Naive thymus-derived CD4-positive, alpha-beta T cell (primary cell): ENCODE results near the gene GSG1L2. TPM values are rescaled to one million over a fixed set of nuclear protein-coding genes. Genes with fewer than 3 reads are reported as not detected.

Experiments
- ATAC-seq: fragments of 150-1000 bp; cut with Tn5 transposase; 2 replicates; pipeline ENCODE4 v1.10.0; 2021; ENCODE audit warnings: mild to moderate bottlenecking, moderate library complexity
- CTCF ChIA-PET: fragments of 350-600 bp; sonication (Branson Sonifier 250); formaldehyde crosslinking; loops from one replicate; lab custom pipeline; 2021; ENCODE audit warnings: antibody characterized with exemption; lab: Charles Lee
- POLR2A ChIA-PET: fragments of 350-600 bp; sonication (Branson Sonifier 250); formaldehyde crosslinking; loops from one replicate; lab custom pipeline; 2021; ENCODE audit warnings: antibody characterized with exemption, inconsistent platforms; lab: Charles Lee
- DNase-seq, 9 donors: peaks; one replicate each; pipeline versions ENCODE4 v3.0.0 to v3.0.0-alpha.2; 2020 to 2022; ENCODE audit warnings: mixed read lengths in 1 of 9
- H3K27ac ChIP-seq: one replicate; pipeline ENCODE4 v1.7.0; 2013; ENCODE audit warnings: mild to moderate bottlenecking, low read depth, low read length, moderate library complexity
- H3K27me3 ChIP-seq, 2 donors: one replicate each; pipeline ENCODE4 v1.7.0; 2013; ENCODE audit warnings: low read length in 2 of 2, mild to moderate bottlenecking in 2 of 2, moderate library complexity in 2 of 2; ENCODE audit not compliant: control insufficient read depth in 2 of 2, insufficient read depth in 2 of 2
- H3K36me3 ChIP-seq, 3 experiments: 1 replicate in 2 of 3; 2 replicates in 1 of 3; pipeline ENCODE4 v1.7.0; 2013; ENCODE audit warnings: low read length in 3 of 3, mild to moderate bottlenecking in 3 of 3, moderate library complexity in 1 of 3; ENCODE audit not compliant: insufficient read depth in 3 of 3, control insufficient read depth in 2 of 3
- H3K4me1 ChIP-seq, 2 donors: one replicate each; pipeline ENCODE4 v1.7.0; 2013; ENCODE audit warnings: low read length in 2 of 2, mild to moderate bottlenecking in 2 of 2, moderate library complexity in 1 of 2; ENCODE audit not compliant: control insufficient read depth in 2 of 2, insufficient read depth in 2 of 2
- H3K4me3 ChIP-seq: 2 replicates; pipeline ENCODE4 v1.7.0; 2013; ENCODE audit warnings: mild to moderate bottlenecking, low read length
- H3K9me3 ChIP-seq, 3 experiments: 1 replicate in 2 of 3; 2 replicates in 1 of 3; pipeline ENCODE4 v1.7.0; 2013; ENCODE audit warnings: low read length in 3 of 3; ENCODE audit not compliant: control insufficient read depth in 2 of 3
- H3K27ac Mint-ChIP-seq, 9 donors: one replicate each; pipeline ENCODE4 v1.8.0; 2020 to 2022; ENCODE audit warnings: mixed read lengths in 9 of 9, mild to moderate bottlenecking in 8 of 9, moderate library complexity in 5 of 9, inconsistent platforms in 2 of 9
- H3K27me3 Mint-ChIP-seq, 5 donors: one replicate each; pipeline ENCODE4 v1.8.0; 2021 to 2022; ENCODE audit warnings: mixed read lengths in 5 of 5, mild to moderate bottlenecking in 1 of 5
- H3K36me3 Mint-ChIP-seq, 5 donors: one replicate each; pipeline ENCODE4 v1.8.0; 2020 to 2022; ENCODE audit warnings: mixed read lengths in 5 of 5, mild to moderate bottlenecking in 3 of 5, inconsistent platforms in 1 of 5
- H3K4me1 Mint-ChIP-seq, 7 donors: one replicate each; pipeline ENCODE4 v1.8.0; 2020 to 2022; ENCODE audit warnings: mixed read lengths in 7 of 7, mild to moderate bottlenecking in 3 of 7, inconsistent platforms in 1 of 7
- H3K4me3 Mint-ChIP-seq, 10 donors: one replicate each; pipeline ENCODE4 v1.8.0; 2020 to 2022; ENCODE audit warnings: mild to moderate bottlenecking in 10 of 10, mixed read lengths in 10 of 10, moderate library complexity in 6 of 10, inconsistent platforms in 2 of 10
- H3K9me3 Mint-ChIP-seq, 11 donors: one replicate each; pipeline ENCODE4 v1.8.0; 2020 to 2022; ENCODE audit warnings: mixed read lengths in 11 of 11, mild to moderate bottlenecking in 4 of 11, inconsistent platforms in 1 of 11, moderate library complexity in 1 of 11
- intact Hi-C, 2 donors: fragments of 100-400 bp; cut with micrococcal nuclease; formaldehyde crosslinking; loops; one replicate each; pipeline ENCODE4 v1.15.1; 2023
- polyA plus RNA-seq, 2 donors: library from polyadenylated mRNA; unstranded; fragments of 300-500 nt; fragmentation: Illumina TruSeq; gene quantifications; one replicate each; pipeline ENCODE4 v1.2.3, GENCODE V29; 2021
- total RNA-seq, 6 experiments: library from RNA in 5 of 6; stranded (reverse) in 5 of 6; gene quantifications; 1 replicate in 5 of 6; 2 replicates in 1 of 6; pipeline ENCODE4 v1.2.3 and lab custom pipeline; 2021 to 2026

The GSG1L2 gene
- total and polyA plus RNA-seq, 7 experiments from 2014 or later = not detected

DNA sequence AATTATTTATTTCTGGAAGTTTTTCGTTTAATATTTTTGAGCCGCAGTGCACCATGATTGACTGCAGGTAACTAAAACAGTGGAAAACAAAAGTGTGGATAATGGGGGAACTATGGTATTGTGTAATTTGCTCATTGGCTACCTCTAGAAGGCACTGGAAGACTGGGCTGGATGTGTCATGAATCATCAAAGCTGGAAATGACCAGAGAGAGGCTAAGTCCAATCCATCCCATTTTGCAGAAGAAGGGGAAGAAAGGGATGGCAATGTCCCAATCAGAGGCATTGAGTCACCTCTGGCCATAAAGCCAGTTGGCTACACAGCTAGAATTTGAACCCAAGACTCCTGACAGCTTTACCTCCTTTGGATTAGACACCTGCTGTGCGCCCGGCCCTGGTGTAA lies 33.2 kb upstream of the GSG1L2 start:
- Histone ChIP-seq H3K4me1 (no peaks in the 10 kb centered on the region), H3K9me3 (no peaks in the 10 kb centered on the region), H3K36me3 (no peaks in the 10 kb centered on the region), H3K27ac (no peak overlapping the region), H3K4me3 (no peak overlapping the region), H3K27me3 (no peaks in the 10 kb centered on the region)
- H3K27me3 Mint-ChIP-seq = peaks cover 0 to 16% (median 12%) of the 10 kb centered on the region in 5 donors
- ATAC-seq (no peak), DNase-seq (no peak)
- POLR2A ChIA-PET = no interaction called here
- H3K27ac Mint-ChIP-seq = no peak overlapping the region
- no peaks in the 10 kb centered on the region for H3K4me1 Mint-ChIP-seq
- H3K4me3 Mint-ChIP-seq = no peak overlapping the region
- no peaks in the 10 kb centered on the region for H3K36me3 Mint-ChIP-seq
- intact Hi-C loops = no loop called here
- CTCF ChIA-PET = no interaction called here
- peaks cover 0 to 26% (median 5%) of the 10 kb centered on the region in 11 donors for H3K9me3 Mint-ChIP-seq

DNA sequence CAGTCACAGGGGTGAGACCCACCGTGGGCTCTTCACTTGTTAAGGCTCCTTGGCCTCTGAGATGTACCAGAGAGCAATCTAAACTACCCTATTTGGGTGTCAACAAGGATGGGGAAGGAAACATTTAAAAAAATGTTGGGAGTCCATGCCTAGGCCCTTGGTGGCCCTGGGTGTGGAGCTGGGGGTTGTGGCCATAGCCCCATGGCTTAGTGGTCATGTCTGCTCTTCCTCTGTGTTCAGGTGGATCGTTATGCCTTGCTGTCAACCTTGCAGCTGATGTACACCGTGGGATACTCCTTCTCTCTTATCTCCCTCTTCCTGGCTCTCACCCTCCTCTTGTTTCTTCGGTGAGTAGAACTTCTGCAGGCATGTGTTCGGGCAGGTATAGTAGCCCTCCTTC lies 32.4 kb upstream of the GSG1L2 start:
- ATAC-seq (no peak), DNase-seq (no peak)
- intact Hi-C loops = no loop called here
- H3K9me3 ChIP-seq = no peaks in the 10 kb centered on the region
- no peak overlapping the region for H3K27ac Mint-ChIP-seq
- POLR2A ChIA-PET = no interaction called here
- H3K4me1 ChIP-seq = no peaks in the 10 kb centered on the region
- no peak overlapping the region for H3K27ac ChIP-seq
- peaks cover 0 to 14% (median 12%) of the 10 kb centered on the region in 5 donors for H3K27me3 Mint-ChIP-seq
- peaks cover 0 to 21% (median 5%) of the 10 kb centered on the region in 11 donors for H3K9me3 Mint-ChIP-seq
- CTCF ChIA-PET = no interaction called here
- H3K36me3 ChIP-seq = no peaks in the 10 kb centered on the region
- no peak overlapping the region for H3K4me3 Mint-ChIP-seq
- no peaks in the 10 kb centered on the region for H3K36me3 Mint-ChIP-seq
- no peak overlapping the region for H3K4me3 ChIP-seq
- H3K4me1 Mint-ChIP-seq = no peaks in the 10 kb centered on the region
- no peaks in the 10 kb centered on the region for H3K27me3 ChIP-seq

DNA sequence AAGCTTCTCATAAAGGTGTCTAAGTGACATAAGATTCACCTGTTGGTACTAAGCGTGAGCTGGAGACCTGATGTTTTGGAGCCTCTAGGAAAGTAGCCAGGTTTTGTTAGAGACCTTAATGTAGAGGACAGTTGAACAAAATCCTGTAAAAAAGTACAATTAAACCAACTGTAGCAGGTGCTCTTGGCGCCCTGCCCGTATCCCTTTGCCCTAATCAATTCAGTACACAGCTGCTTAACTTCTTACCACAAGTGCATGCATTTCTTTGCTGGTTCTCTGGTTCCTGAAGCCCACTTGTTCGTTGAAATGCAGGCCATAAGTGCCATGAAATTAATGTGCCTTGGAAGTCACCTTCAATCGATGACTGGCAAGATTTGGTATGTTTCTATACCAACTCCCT lies 28.3 kb upstream of the GSG1L2 start:
- H3K36me3 ChIP-seq = no peaks in the 10 kb centered on the region
- Mint-ChIP-seq H3K27ac (no peak overlapping the region), H3K9me3 (peaks cover 0 to 7% (median 3%) of the 10 kb centered on the region in 11 donors), H3K4me1 (peaks cover 0 to 1% (median 0%) of the 10 kb centered on the region in 7 donors), H3K27me3 (peaks cover 0 to 12% (median 5%) of the 10 kb centered on the region in 5 donors), H3K4me3 (no peak overlapping the region), H3K36me3 (no peaks in the 10 kb centered on the region)
- CTCF ChIA-PET = no interaction called here
- POLR2A ChIA-PET = no interaction called here
- no peak overlapping the region for H3K4me3 ChIP-seq
- ATAC-seq (no peak), DNase-seq (no peak)
- intact Hi-C loops = no loop called here
- H3K9me3 ChIP-seq = no peaks in the 10 kb centered on the region
- H3K27ac ChIP-seq = no peak overlapping the region
- H3K27me3 ChIP-seq = no peaks in the 10 kb centered on the region
- no peaks in the 10 kb centered on the region for H3K4me1 ChIP-seq

DNA sequence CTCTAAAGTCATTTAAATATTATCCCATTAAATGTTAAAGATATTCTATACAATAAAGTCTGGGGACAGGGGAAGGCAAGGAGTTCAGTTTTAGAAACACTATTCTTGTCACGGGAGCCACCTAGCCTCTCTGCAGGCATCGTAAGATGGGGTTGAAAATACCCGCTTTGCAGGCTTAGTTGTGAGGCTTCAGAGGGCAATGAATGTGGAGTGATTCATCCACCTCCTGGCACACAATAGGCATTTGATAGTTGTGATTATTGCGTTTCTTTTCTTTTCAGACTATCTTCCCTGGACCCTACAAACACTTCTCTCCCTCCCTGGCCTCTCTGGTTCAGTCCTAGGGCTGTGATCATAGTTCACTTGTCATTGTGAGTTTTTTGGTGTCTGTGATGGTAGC lies 23.4 kb upstream of the GSG1L2 start:
- Mint-ChIP-seq H3K4me1 (peaks cover 0 to 1% (median 0%) of the 10 kb centered on the region in 7 donors), H3K4me3 (no peak overlapping the region), H3K9me3 (peaks cover 0 to 7% (median 0%) of the 10 kb centered on the region in 11 donors), H3K27ac (no peak overlapping the region), H3K27me3 (peaks cover 0 to 26% (median 8%) of the 10 kb centered on the region in 5 donors), H3K36me3 (peaks cover 0 to 4% (median 0%) of the 10 kb centered on the region in 5 donors)
- ATAC-seq = no peak
- POLR2A ChIA-PET = no interaction called here
- H3K36me3 ChIP-seq = no peaks in the 10 kb centered on the region
- intact Hi-C loops = no loop called here
- no peak overlapping the region for H3K27ac ChIP-seq
- no peak for DNase-seq
- H3K27me3 ChIP-seq = no peaks in the 10 kb centered on the region
- CTCF ChIA-PET = no interaction called here
- H3K4me1 ChIP-seq = no peaks in the 10 kb centered on the region
- no peaks in the 10 kb centered on the region for H3K9me3 ChIP-seq
- H3K4me3 ChIP-seq = no peak overlapping the region

DNA sequence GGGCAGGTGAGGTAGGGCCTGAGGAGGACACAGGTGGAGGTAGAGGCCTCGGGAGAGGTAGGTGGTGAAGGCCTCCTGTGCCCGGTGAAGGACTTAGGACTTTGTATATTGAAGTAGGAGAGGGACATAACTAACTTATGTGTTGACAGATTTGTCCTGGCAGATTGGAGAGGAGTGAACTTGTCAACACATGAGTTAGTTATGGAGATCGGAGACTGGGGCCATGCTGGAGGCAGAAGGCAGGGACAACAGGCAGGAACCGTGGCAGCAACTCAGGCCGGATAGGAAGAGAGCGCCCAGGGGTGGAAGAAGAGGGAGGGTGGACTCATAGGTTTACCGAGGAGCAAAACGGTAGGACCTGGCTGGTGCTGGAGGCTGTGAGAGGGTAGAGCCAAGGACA lies 22.3 kb upstream of the GSG1L2 start:
- Histone ChIP-seq H3K4me1 (no peaks in the 10 kb centered on the region), H3K9me3 (no peaks in the 10 kb centered on the region), H3K36me3 (no peaks in the 10 kb centered on the region), H3K27me3 (no peaks in the 10 kb centered on the region), H3K27ac (no peak overlapping the region), H3K4me3 (no peak overlapping the region)
- intact Hi-C loops = no loop called here
- Mint-ChIP-seq H3K4me3 (no peak overlapping the region), H3K36me3 (peaks cover 0 to 4% (median 0%) of the 10 kb centered on the region in 5 donors), H3K27ac (no peak overlapping the region), H3K27me3 (peaks cover 0 to 36% (median 8%) of the 10 kb centered on the region in 5 donors), H3K4me1 (peaks cover 0 to 1% (median 0%) of the 10 kb centered on the region in 7 donors), H3K9me3 (peaks cover 0 to 7% (median 0%) of the 10 kb centered on the region in 11 donors)
- ATAC-seq = no peak
- no peak for DNase-seq
- ChIA-PET POLR2A (no interaction called here), CTCF (no interaction called here)

DNA sequence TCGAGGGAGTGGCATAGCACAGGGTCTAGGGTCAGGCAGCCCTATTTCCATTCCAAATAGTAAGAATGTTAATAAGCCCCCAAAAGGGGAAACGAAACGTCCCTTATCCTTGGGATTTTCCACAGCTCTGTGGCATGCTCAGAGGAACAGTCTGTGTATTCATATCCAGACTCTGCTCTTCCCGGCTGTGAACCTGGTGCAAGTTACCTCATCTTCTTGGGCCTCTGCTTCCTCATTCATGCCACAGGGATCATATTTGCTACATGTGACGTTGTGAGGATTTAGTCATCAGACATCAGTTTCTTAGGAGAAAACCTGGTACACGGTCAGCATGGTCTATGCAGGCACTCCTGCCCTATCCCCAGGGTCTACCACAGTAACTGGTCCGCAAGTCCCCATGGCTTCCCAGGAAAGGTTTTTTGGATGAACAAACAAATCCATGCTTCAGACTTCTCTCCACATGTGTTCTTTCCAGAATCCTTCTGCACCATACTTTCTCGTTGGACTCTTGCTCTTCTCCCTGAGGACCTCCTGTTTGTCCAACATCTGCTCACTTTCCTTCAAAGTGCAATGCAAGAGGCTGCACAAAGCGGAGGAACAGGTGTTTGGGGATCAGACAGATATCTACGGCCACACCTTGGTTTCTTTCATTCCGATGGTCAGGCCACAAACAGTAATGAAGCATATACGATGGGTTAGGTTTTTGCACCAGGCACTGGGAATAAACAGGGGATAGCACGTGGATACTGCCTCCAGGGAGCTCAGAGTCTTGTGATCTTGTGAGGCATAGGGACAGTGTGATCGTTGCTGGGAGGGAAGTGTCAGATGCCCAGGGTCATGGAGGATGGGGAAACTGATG lies 21.5 kb upstream of the GSG1L2 start:
- intact Hi-C loops = no loop called here

More for the DNA sequence above, 21.5 kb upstream of the GSG1L2 start:
- peaks cover 0 to 44% (median 8%) of the 10 kb centered on the region in 5 donors for H3K27me3 Mint-ChIP-seq
- H3K9me3 ChIP-seq = no peaks in the 10 kb centered on the region
- no peaks in the 10 kb centered on the region for H3K36me3 ChIP-seq
- H3K4me1 ChIP-seq = no peaks in the 10 kb centered on the region
- H3K4me3 ChIP-seq = no peak overlapping the region
- ChIA-PET POLR2A (no interaction called here), CTCF (no interaction called here)
- H3K27me3 ChIP-seq = no peaks in the 10 kb centered on the region
- H3K9me3 Mint-ChIP-seq = peaks cover 0 to 8% (median 0%) of the 10 kb centered on the region in 11 donors
- no peak for ATAC-seq
- H3K27ac ChIP-seq = no peak overlapping the region
- no peak overlapping the region for H3K27ac Mint-ChIP-seq
- DNase-seq = no peak
- H3K4me3 Mint-ChIP-seq = no peak overlapping the region
- peaks cover 0 to 4% (median 0%) of the 10 kb centered on the region in 5 donors for H3K36me3 Mint-ChIP-seq
- H3K4me1 Mint-ChIP-seq = peaks cover 0 to 1% (median 0%) of the 10 kb centered on the region in 7 donors
